GM19035 (cell line): ENCODE measurements around the gene PRKG1.
A peak's percentile ranks its signal among the peaks of the same experiment; 100 is the strongest.

Experiments
- ATAC-seq: cut with Tn5 transposase; IDR thresholded peaks from one replicate; pipeline ENCODE4 v1.9.1; 2021; ENCODE audit not compliant: unreplicated experiment

Gene PRKG1

DNA sequence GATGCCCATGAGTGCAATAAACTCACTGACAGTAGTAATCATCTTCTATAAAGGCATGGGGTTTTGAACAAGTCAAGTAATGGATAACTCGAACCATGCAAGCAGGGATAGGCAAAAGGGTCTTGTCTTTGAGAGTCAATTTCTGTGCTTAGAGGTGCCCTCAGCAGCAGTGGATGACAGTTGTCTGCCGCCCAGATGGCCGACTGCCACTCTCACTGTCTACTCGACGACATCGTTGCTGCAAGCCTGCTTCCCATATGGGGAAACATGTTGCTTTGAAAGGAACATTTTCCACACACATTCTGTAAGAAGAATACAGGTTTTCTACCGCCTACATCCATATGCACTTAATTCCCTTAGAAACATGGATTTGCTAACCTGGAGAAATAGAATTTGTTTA, 1003.5 kb downstream of the PRKG1 start:
- no peak for ATAC-seq

GRCh38 chr10:52078397-52078937, 1004.2 kb downstream of the PRKG1 start:
- ATAC-seq, result no peak

DNA sequence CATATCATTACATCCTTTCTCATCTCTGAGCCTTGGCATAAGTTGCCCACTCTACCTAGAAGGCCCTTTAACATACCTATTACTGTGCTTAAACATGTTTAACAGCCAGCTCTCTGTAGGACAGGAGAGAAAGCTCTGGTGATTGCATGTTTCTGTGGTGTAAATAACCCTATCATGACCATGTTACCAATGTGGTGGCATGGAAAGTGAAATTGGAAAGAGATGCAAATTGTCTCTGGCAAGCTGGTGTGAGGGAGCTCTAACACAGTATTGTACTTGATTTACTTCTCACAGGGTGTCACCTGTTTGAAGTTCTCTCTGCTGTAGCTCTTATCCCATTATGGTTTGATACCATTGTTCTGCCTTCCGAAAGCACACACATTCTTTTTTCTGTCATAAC, 1008.0 kb downstream of the PRKG1 start:
- ATAC-seq, result peak; percentile 69

GRCh38 chr10:52083422-52083821, 1009.1 kb downstream of the PRKG1 start:
- no peak for ATAC-seq

DNA sequence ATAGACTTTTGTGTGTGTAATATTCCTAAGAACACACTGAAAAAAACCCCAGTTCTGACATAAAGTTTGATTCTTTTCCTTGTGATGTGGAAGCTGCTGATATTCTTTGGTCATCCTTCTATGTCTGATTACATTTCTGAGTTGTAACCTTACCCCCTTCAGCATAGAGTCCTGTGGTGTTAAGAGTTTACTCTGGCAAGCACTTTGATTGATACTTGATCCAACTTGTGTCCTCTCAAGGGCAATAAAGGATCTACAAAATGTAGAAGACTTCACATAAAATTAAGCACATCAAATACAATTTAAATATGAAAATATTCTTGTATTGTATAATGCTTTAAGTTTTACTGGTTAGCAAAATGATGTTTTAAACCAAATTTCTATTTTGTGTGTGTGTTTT, 1018.1 kb downstream of the PRKG1 start:
- ATAC-seq, result no peak

DNA sequence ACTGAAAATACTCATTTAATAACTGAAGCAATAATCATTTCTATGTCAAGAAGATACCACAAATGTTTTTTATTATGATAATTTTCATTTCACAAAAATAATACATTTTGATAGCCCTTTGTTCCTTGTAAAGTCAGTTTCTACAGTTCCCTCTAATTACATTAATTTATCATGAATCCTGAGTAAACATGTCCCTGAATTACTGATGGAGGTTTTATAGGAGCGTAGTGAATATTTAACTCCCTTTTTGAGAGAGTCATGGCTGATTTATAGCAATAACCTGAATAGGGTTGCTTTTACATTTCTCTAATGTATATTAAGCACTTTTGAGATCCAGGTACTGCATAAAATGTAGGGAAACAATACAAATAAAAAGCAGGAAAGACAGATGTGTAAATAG, 1023.8 kb downstream of the PRKG1 start:
- ATAC-seq, result no peak

GRCh38 chr10:52099026-52099600, 1024.8 kb downstream of the PRKG1 start:
- ATAC-seq, result no peak

DNA sequence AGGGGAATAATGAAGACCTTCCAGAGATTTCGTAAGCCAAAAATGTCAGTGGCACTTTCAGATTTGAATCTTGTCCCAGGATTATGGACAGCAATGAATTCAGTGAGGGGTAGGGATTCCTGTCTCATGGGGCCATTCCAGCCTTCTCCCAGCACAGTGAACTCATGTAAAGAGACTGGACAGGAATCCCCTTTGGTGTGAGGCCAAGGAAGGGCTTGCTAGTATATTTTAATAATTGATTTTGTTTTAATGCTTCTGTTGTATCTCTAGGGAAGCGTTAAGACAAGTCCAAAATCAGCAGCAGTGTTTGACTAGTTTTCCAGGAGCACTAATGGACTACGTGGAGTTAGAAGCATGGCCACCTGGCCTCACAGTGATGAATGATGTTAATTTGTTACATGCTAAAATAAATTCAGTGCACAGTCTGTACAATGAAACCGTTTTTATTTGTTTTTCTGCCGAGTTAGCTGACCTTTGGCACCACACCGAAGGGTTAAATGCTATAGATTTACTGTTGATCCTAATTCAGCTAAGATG, 1025.8 kb downstream of the PRKG1 start:
- ATAC-seq, result no peak

DNA sequence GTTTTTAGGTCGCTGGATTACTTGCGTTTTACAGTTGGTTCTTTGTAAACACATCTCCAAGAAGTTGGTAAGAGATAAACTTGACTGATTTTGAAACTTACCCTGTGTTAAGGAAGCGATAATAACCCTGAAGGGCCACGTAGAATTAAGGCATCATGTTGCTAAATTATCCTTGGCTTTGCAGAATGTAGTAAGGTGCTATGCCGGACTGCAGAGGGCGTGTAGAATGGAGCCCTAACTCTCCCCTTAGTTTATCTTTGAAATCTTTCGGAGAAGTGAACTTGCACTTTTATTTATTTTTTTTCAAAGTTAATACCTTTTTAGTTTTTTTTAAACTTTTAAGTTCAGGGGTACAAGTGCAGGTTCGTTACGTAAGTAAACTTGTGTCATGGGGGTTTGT, 1031.0 kb downstream of the PRKG1 start:
- no peak for ATAC-seq

DNA sequence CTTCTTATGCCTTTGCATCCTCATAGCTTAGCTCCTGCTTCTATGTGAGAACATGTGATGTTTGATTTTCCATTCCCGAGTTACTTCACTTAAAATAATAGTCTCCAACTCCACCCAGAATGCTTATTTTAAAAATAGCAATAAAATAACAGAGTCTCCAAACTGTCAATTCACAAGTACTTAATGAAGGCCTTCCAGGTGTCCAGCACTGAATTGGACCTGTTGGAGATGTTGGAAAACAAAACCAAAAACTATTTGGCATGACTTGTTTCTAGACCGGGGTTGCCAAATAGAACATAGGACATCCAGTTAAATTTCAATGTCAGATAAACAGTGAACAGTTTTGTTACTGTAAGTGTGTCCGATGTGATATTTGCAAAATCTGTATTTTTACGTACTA, 1031.7 kb downstream of the PRKG1 start:
- no peak for ATAC-seq

- no peak for ATAC-seq
Observed at GRCh38 chr10:52106899-52107298, 1032.6 kb downstream of the PRKG1 start.

GRCh38 chr10:52108236-52108635, 1033.9 kb downstream of the PRKG1 start:
- no peak for ATAC-seq

- no peak for ATAC-seq
Observed at GRCh38 chr10:52110576-52110975, 1036.3 kb downstream of the PRKG1 start.

GRCh38 chr10:52111101-52111891, 1037.0 kb downstream of the PRKG1 start:
- ATAC-seq, result no peak

- ATAC-seq, result no peak
Observed at GRCh38 chr10:52115823-52116222, 1041.5 kb downstream of the PRKG1 start.

- ATAC-seq, result no peak
Observed at GRCh38 chr10:52119507-52119906, 1045.2 kb downstream of the PRKG1 start.

DNA sequence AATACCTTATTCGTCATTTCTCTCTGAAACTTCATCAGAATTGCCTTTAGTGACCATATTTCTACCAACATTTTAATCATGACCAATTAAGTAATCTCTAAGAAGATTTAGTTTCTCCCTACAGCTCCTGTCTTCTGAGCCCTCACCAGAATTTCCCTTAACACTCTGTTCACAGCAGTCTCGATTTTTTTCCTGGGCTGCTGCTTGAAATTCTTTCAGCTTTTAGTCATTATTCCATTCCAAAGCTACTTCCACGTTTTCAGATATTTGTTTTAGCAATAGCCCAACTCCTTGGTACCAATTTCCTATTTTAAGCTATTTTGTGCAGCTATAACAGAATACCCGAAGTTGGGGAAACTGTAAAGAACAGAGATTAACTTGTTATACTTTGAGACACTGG, 1047.4 kb downstream of the PRKG1 start:
- ATAC-seq, result no peak

GRCh38 chr10:52128056-52128683, 1053.9 kb downstream of the PRKG1 start:
- ATAC-seq, result no peak

GRCh38 chr10:52129410-52130178, 1055.3 kb downstream of the PRKG1 start:
- no peak for ATAC-seq

GRCh38 chr10:52135101-52135500, 1060.8 kb downstream of the PRKG1 start:
- no peak for ATAC-seq

DNA sequence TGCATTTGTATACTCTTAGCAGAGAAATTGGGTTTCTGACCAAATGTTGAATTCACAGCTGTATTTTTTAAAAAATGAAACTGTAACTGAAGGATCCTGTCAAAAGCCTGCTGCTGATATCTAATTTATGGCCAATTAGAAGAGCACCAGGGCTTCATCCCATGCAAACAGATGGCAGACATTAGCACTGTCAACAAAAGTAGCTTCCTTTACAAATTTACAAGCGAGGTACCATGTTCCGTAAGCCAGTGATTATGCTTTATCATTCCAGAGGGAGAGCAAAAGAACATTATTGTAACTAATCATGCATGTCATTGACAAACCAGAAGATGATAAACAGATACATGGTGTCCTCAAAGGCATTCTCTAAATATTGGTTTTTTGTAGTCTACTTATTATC, 1062.6 kb downstream of the PRKG1 start:
- no peak for ATAC-seq
